HEK293T (cell line): Measurements from ENCODE around the gene NDUFAF4.

Source experiments
- ARNT ChIP-seq: fragments of 450-650 bp; IDR thresholded peaks from 2 replicates; pipeline ENCODE4 v1.6.1; 2017; ENCODE audit warnings: mild to moderate bottlenecking
- BHLHE40 ChIP-seq: fragments of 450-650 bp; IDR thresholded peaks from 2 replicates; pipeline ENCODE4 v1.6.1; 2016; ENCODE audit warnings: mild to moderate bottlenecking, moderate library complexity, borderline replicate concordance
- ELF4 ChIP-seq: fragments of 450-650 bp; IDR thresholded peaks from 2 replicates; pipeline ENCODE4 v1.6.1; 2017; ENCODE audit warnings: antibody characterized with exemption
- FOXA1 ChIP-seq: fragments of 450-650 bp; IDR thresholded peaks from 2 replicates; pipeline ENCODE4 v1.6.1; 2016; ENCODE audit warnings: mild to moderate bottlenecking
- FOXK2 ChIP-seq: fragments of 450-650 bp; IDR thresholded peaks from 2 replicates; pipeline ENCODE4 v1.6.1; 2016; ENCODE audit warnings: mild to moderate bottlenecking
- FOXM1 ChIP-seq: fragments of 450-650 bp; IDR thresholded peaks from 2 replicates; pipeline ENCODE4 v1.6.1; 2017; ENCODE audit warnings: mild to moderate bottlenecking, borderline replicate concordance
- L3MBTL2 ChIP-seq: fragments of 450-650 bp; conservative IDR thresholded peaks from 2 replicates; pipeline ENCODE4 v1.6.1; 2016; ENCODE audit warnings: mild to moderate bottlenecking
- LEF1 ChIP-seq: fragments of 450-650 bp; IDR thresholded peaks from 2 replicates; pipeline ENCODE4 v1.6.1; 2017; ENCODE audit warnings: mild to moderate bottlenecking, borderline replicate concordance
- NFRKB ChIP-seq: fragments of 450-650 bp; IDR thresholded peaks from 2 replicates; pipeline ENCODE4 v1.6.1; 2016; ENCODE audit warnings: mild to moderate bottlenecking, moderate library complexity
- PKNOX1 ChIP-seq: fragments of 450-650 bp; IDR thresholded peaks from 2 replicates; pipeline ENCODE4 v1.6.1; 2016
- SP1 ChIP-seq: fragments of 450-650 bp; IDR thresholded peaks from 2 replicates; pipeline ENCODE4 v1.6.1; 2017
- SUZ12 ChIP-seq: fragments of 450-650 bp; IDR thresholded peaks from 2 replicates; pipeline ENCODE4 v1.6.1; 2016; ENCODE audit warnings: mild to moderate bottlenecking
- TARDBP ChIP-seq: fragments of 450-650 bp; IDR thresholded peaks from 2 replicates; pipeline ENCODE4 v1.6.1; 2016
- ZNF384 ChIP-seq: fragments of 450-650 bp; IDR thresholded peaks from 2 replicates; pipeline ENCODE4 v1.6.1; 2016

GRCh38 chr6:96909811-96910210 lies 12.1 kb upstream of the NDUFAF4 start:
- TF ChIP-seq NFRKB = no peak
- TF ChIP-seq BHLHE40 = no peak
- TF ChIP-seq FOXM1 = no peak
- TF ChIP-seq ARNT = no peak
- TF ChIP-seq PKNOX1 = no peak
- no peak for TF ChIP-seq LEF1
- no peak for TF ChIP-seq L3MBTL2
- no peak for TF ChIP-seq SUZ12
- TF ChIP-seq ELF4 = no peak
- no peak for TF ChIP-seq SP1
- no peak for TF ChIP-seq ZNF384
- TF ChIP-seq TARDBP = no peak
- TF ChIP-seq FOXA1 = no peak
- no peak for TF ChIP-seq FOXK2
